Mesenchymal stem cell (in vitro differentiated cells and primary cell): ENCODE data around the gene CCL27.

ENCODE experiments used
- DNase-seq: peaks from one replicate; pipeline ENCODE4 v3.0.0-alpha.2; 2013
- H2AFZ ChIP-seq: one replicate; pipeline ENCODE4 v1.6.1; 2013; ENCODE audit warnings: low read depth, mild to moderate bottlenecking, control low read depth, inconsistent platforms, low read length, moderate library complexity
- H2AK5ac ChIP-seq: 2 replicates; pipeline ENCODE4 v1.6.1; 2013; ENCODE audit warnings: low read length, moderate library complexity, mild to moderate bottlenecking, inconsistent platforms; ENCODE audit not compliant: severe bottlenecking
- H2BK120ac ChIP-seq: one replicate; pipeline ENCODE4 v1.6.1; 2013; ENCODE audit warnings: low read depth, mild to moderate bottlenecking, inconsistent platforms, low read length, moderate library complexity
- H2BK12ac ChIP-seq, 2 experiments: one replicate each; pipeline ENCODE4 v1.6.1; 2013; ENCODE audit warnings: inconsistent platforms in 2 of 2, low read length in 2 of 2, mild to moderate bottlenecking in 2 of 2, moderate library complexity in 2 of 2, control low read depth in 1 of 2
- H2BK15ac ChIP-seq: one replicate; pipeline ENCODE4 v1.6.1; 2013; ENCODE audit warnings: mild to moderate bottlenecking, low read depth, inconsistent platforms; ENCODE audit not compliant: poor library complexity, severe bottlenecking
- H2BK5ac ChIP-seq: 2 replicates; pipeline ENCODE4 v1.6.1; 2013; ENCODE audit warnings: low read depth, mild to moderate bottlenecking, low read length, control low read depth, inconsistent platforms; ENCODE audit not compliant: poor library complexity, severe bottlenecking
- H3K14ac ChIP-seq, 2 experiments: one replicate each; pipeline ENCODE4 v1.6.1; 2013; ENCODE audit warnings: inconsistent platforms in 2 of 2, low read length in 2 of 2, control low read depth in 1 of 2, mild to moderate bottlenecking in 1 of 2, moderate library complexity in 1 of 2
- H3K18ac ChIP-seq, 2 experiments: one replicate each; pipeline ENCODE4 v1.6.1; 2013; ENCODE audit warnings: inconsistent platforms in 2 of 2, low read length in 2 of 2, control low read depth in 1 of 2, low read depth in 1 of 2, mild to moderate bottlenecking in 1 of 2
- H3K23ac ChIP-seq, 2 experiments: one replicate each; pipeline ENCODE4 v1.6.1; 2013; ENCODE audit warnings: inconsistent platforms in 2 of 2, low read length in 2 of 2, mild to moderate bottlenecking in 2 of 2, moderate library complexity in 2 of 2, control low read depth in 1 of 2
- H3K27ac ChIP-seq: 2 replicates; pipeline ENCODE4 v1.5.1; 2013; ENCODE audit warnings: mild to moderate bottlenecking, moderate library complexity, low read length, control low read depth, inconsistent platforms; ENCODE audit not compliant: poor library complexity, severe bottlenecking
- H3K27me3 ChIP-seq, 2 experiments: 2 replicates each; pipeline versions ENCODE4 v1.6.1 to v1.7.0; 2013; ENCODE audit warnings: low read length in 2 of 2, mild to moderate bottlenecking in 2 of 2, moderate library complexity in 2 of 2, control low read depth in 1 of 2, inconsistent platforms in 1 of 2; ENCODE audit not compliant: control insufficient read depth in 1 of 2, insufficient read depth in 1 of 2
- H3K36me3 ChIP-seq, 2 experiments: 2 replicates each; pipeline versions ENCODE4 v1.6.1 to v1.7.0; 2013; ENCODE audit warnings: low read length in 2 of 2, control low read depth in 1 of 2, inconsistent platforms in 1 of 2, low read depth in 1 of 2, mild to moderate bottlenecking in 1 of 2; ENCODE audit not compliant: insufficient read depth in 2 of 2, control insufficient read depth in 1 of 2
- H3K4ac ChIP-seq, 2 experiments: one replicate each; pipeline ENCODE4 v1.6.1; 2013; ENCODE audit warnings: inconsistent platforms in 2 of 2, low read length in 2 of 2, mild to moderate bottlenecking in 2 of 2, moderate library complexity in 2 of 2, control low read depth in 1 of 2, low read depth in 1 of 2
- H3K4me1 ChIP-seq: 2 replicates; pipeline ENCODE4 v1.6.1; 2013; ENCODE audit warnings: low read depth, low read length, control low read depth; ENCODE audit not compliant: control insufficient read depth, insufficient read depth
- H3K4me2 ChIP-seq: 2 replicates; pipeline ENCODE4 v1.6.1; 2013; ENCODE audit warnings: low read length, mild to moderate bottlenecking, inconsistent platforms; ENCODE audit not compliant: poor library complexity, severe bottlenecking
- H3K4me3 ChIP-seq, 2 experiments: 2 replicates each; pipeline versions ENCODE4 v1.5.1 to v1.7.0; 2013; ENCODE audit warnings: low read length in 2 of 2, mild to moderate bottlenecking in 2 of 2, control low read depth in 1 of 2, low read depth in 1 of 2; ENCODE audit not compliant: insufficient read depth in 1 of 2
- H3K79me1 ChIP-seq: replicated peaks from 2 replicates; pipeline ENCODE4 v1.6.1; 2013; ENCODE audit warnings: mild to moderate bottlenecking, control low read depth, low read length, inconsistent platforms; ENCODE audit not compliant: poor library complexity, severe bottlenecking
- H3K9ac ChIP-seq: 2 replicates; pipeline ENCODE4 v1.7.0; 2013; ENCODE audit warnings: mild to moderate bottlenecking, low read length, moderate library complexity
- H3K9me3 ChIP-seq: 2 replicates; pipeline ENCODE4 v1.7.0; 2013; ENCODE audit warnings: mild to moderate bottlenecking, low read length; ENCODE audit not compliant: control insufficient read depth
- H4K8ac ChIP-seq: one replicate; pipeline ENCODE4 v1.6.1; 2013; ENCODE audit warnings: inconsistent platforms, mild to moderate bottlenecking, low read length, moderate library complexity
- H4K91ac ChIP-seq: one replicate; pipeline ENCODE4 v1.6.1; 2013; ENCODE audit warnings: mild to moderate bottlenecking, low read length, inconsistent platforms
- WGBS: methylation state at CpG from one replicate; pipeline ENCODE4 v1.1.7; 2013; ENCODE audit warnings: mixed read lengths; 5-methylcytosine and 5-hydroxymethylcytosine counted together

CCL27 gene

DNA sequence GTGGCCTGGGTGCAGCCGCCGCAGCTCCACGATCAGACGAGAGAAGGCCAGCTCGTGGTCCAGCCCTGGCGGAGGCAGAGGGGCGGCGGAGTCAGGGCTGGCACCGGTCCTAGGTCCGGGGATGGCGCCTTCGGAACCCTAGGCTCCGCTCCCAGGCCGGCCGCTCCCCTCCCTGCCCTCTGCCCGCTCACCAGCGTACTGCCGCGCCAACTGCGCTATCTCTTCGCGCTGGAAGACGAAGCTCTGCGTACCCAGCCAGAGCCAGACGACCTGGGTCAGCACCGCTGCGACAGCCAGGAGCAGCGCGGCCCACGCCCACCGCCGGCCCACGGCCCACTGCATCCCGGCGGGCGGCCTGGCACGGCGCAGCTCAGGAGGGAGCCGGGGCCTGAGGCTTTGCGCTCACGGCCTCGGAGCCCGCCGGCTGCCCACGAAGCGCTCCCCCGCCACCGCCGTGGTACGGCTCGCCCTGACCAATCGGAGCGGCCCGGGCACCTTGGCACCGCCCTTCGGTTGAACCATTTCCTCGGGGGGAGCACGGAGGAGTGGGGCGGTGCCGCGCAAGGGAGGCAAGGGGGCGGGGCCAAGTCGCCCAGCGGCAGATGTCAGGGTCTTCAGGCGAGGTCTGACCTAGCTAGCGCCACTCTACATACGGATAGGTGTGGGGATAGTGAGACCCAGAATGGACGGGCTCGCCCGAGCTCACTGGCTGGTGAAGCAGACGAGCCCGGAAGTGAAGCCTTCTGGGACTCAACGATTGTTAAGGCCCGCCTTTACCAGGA is 24.9 kb downstream of the CCL27 start, which contains the start of gene SIGMAR1:
Gene SIGMAR1, minus strand, starts transcription at position 432 of the 782 bp plus-strand sequence. Its CDS starts 90 bp downstream, at position 342.
- peak within 1 kb of the TSS; percentile 94 for H4K91ac ChIP-seq
- H3K27ac ChIP-seq: peak within 1 kb of the TSS; percentile 26
- no peaks in the 10 kb centered on the region for H3K9me3 ChIP-seq
- H3K4me3 ChIP-seq: peak within 1 kb of the TSS; percentile 85 to 88
- H3K4ac ChIP-seq: peak within 1 kb of the TSS; percentile 88 to 99
- DNase-seq: peak; percentile 92
- no peaks in the 10 kb centered on the region for H3K27me3 ChIP-seq
- peak within 1 kb of the TSS; percentile 99 for H4K8ac ChIP-seq
- H3K14ac ChIP-seq: peak within 1 kb of the TSS; percentile 43 to 100
- WGBS: 2% methylated on average over 74 of the region's 74 CpGs
- peak within 1 kb of the TSS; percentile 30 for H2AK5ac ChIP-seq
- peak within 1 kb of the TSS; percentile 85 for H2BK120ac ChIP-seq
- peaks cover 11 to 13% of the 10 kb centered on the region in 2 experiments for H3K36me3 ChIP-seq
- peaks cover 19% of the 10 kb centered on the region for H3K4me1 ChIP-seq
- H2AFZ ChIP-seq: peak within 1 kb of the TSS; percentile 99
- H3K9ac ChIP-seq: peak within 1 kb of the TSS; percentile 93
- peak within 1 kb of the TSS; percentile 99 for H3K4me2 ChIP-seq
- peak within 1 kb of the TSS; percentile 51 to 97 for H3K23ac ChIP-seq
- peak within 1 kb of the TSS; percentile 35 for H2BK5ac ChIP-seq
- peaks cover 22% of the 10 kb centered on the region for H3K79me1 ChIP-seq
- peak within 1 kb of the TSS in 1 of 2 experiments; percentile 91 for H2BK12ac ChIP-seq
- peak within 1 kb of the TSS; percentile 63 for H2BK15ac ChIP-seq
- peak within 1 kb of the TSS; percentile 96 to 100 for H3K18ac ChIP-seq

DNA sequence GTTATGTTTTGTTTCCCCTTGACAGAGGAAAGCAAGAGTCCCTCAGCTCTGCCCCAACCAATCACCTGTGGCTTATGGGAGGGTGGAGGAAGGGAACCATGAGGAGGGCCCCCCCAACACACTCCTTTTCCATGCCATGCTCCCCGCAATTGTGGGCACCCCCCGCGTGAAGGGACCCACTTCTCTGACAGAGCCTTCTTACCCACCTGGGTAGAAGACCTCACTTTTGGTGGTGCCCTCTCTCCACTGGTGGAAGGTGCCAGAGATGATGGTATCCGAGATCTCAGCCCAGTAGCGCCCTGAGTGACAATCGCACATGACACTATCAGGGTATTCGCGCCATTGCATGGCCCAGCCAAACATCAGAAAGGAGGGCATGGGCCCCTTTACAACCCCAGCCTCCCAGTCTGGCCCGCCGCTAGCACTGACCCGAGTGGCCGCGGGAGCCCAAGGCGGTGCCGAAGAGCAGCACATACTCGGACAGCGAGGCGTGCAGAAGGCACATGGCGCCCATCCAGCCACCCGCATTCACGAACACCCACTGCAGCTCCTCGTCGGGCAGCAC is 25.6 kb downstream of the CCL27 start:
- H3K18ac ChIP-seq: peak overlapping the region; percentile 95 to 100
- peak overlapping the region; percentile 99 for H2AFZ ChIP-seq
- peak overlapping the region; percentile 99 for H4K8ac ChIP-seq
- H3K4me1 ChIP-seq: peaks cover 19% of the 10 kb centered on the region
- H3K79me1 ChIP-seq: peaks cover 22% of the 10 kb centered on the region
- no peak for DNase-seq
- 15% methylated on average over 19 of the region's 23 CpGs for WGBS
- H3K9me3 ChIP-seq: no peaks in the 10 kb centered on the region
- no peak overlapping the region for H3K27ac ChIP-seq
- peaks cover 0 to 3% of the 10 kb centered on the region in 2 experiments for H3K27me3 ChIP-seq
- H4K91ac ChIP-seq: peak overlapping the region; percentile 94
- no peak overlapping the region for H2BK120ac ChIP-seq
- H2BK12ac ChIP-seq: peak overlapping the region in 1 of 2 experiments; percentile 91
- peak overlapping the region; percentile 43 to 100 for H3K14ac ChIP-seq
- H2BK15ac ChIP-seq: peak overlapping the region; percentile 57
- H2BK5ac ChIP-seq: no peak overlapping the region
- H3K23ac ChIP-seq: peak overlapping the region in 1 of 2 experiments; percentile 97
- H3K4me3 ChIP-seq: peak overlapping the region; percentile 85 to 88
- H3K4me2 ChIP-seq: peak overlapping the region; percentile 99
- peak overlapping the region; percentile 27 for H2AK5ac ChIP-seq
- H3K9ac ChIP-seq: peak overlapping the region; percentile 93
- peaks cover 11 to 13% of the 10 kb centered on the region in 2 experiments for H3K36me3 ChIP-seq
- peak overlapping the region; percentile 88 to 99 for H3K4ac ChIP-seq

DNA sequence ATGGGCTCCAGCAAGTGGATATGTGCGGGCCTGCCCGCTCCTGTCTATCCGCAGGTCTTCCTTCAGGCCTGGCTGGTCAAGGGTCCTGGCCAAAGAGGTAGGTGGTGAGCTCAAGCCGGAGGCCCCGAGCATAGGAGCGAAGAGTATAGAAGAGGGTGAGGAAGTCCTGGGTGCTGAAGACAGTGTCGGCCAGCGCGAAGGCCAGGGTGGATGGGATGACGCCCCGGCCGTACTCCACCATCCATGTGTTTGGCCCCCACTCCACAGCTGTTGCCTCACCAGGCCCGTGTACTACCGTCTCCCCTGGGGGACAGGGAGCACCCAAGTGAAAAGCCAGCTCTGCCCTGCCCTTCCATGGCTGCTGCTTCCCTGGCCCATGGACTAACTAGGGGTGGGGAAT is 26.9 kb downstream of the CCL27 start:
- Histone ChIP-seq H3K4me2 (no peak overlapping the region), H3K4me3 (peak overlapping the region; percentile 14 to 35)

More for the DNA sequence above, 26.9 kb downstream of the CCL27 start:
- Histone ChIP-seq H3K9me3 (no peaks in the 10 kb centered on the region), H3K9ac (peak overlapping the region; percentile 7), H3K27ac (no peak overlapping the region), H3K79me1 (peaks cover 22% of the 10 kb centered on the region), H3K4me1 (peaks cover 19% of the 10 kb centered on the region), H4K8ac (peak overlapping the region; percentile 66), H2BK120ac (no peak overlapping the region), H2AFZ (no peak overlapping the region), H2BK5ac (no peak overlapping the region), H3K36me3 (peaks cover 11 to 13% of the 10 kb centered on the region in 2 experiments), H2BK15ac (no peak overlapping the region), H3K14ac (peak overlapping the region in 1 of 2 experiments; percentile 90), H3K18ac (no peak overlapping the region), H4K91ac (no peak overlapping the region), H3K23ac (peak overlapping the region in 1 of 2 experiments; percentile 34), H3K4ac (no peak overlapping the region), H3K27me3 (peaks cover 5 to 11% of the 10 kb centered on the region in 2 experiments), H2AK5ac (no peak overlapping the region), H2BK12ac (no peak overlapping the region)
- DNase-seq: no peak
- WGBS: 96% methylated on average over 9 of the region's 14 CpGs
